ENCODE results near the gene MYEOV.

- TF ChIP-seq, protein P1, sequence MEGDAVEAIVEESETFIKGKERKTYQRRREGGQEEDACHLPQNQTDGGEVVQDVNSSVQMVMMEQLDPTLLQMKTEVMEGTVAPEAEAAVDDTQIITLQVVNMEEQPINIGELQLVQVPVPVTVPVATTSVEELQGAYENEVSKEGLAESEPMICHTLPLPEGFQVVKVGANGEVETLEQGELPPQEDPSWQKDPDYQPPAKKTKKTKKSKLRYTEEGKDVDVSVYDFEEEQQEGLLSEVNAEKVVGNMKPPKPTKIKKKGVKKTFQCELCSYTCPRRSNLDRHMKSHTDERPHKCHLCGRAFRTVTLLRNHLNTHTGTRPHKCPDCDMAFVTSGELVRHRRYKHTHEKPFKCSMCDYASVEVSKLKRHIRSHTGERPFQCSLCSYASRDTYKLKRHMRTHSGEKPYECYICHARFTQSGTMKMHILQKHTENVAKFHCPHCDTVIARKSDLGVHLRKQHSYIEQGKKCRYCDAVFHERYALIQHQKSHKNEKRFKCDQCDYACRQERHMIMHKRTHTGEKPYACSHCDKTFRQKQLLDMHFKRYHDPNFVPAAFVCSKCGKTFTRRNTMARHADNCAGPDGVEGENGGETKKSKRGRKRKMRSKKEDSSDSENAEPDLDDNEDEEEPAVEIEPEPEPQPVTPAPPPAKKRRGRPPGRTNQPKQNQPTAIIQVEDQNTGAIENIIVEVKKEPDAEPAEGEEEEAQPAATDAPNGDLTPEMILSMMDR (IDR thresholded peaks at IDR 0.05 in 4 of 5, conservative IDR thresholded peaks at IDR 0.05 in 1 of 5): no peak
- TF ChIP-seq POLR2A (IDR thresholded peaks at IDR 0.05): no peak
Observed at GRCh38 chr11:69330330-69330729, 36.4 kb downstream of the MYEOV start.

Data from gastrocnemius medialis (tissue), 4 donors.